Left renal cortex interstitium (tissue), 4 donors: Measurements from ENCODE around the gene MED10. TPM values are rescaled to one million over a fixed set of nuclear protein-coding genes. Genes with fewer than 3 reads are reported as not detected.

ENCODE experiments used
- DNase-seq, 4 donors: peaks; one replicate each; pipeline ENCODE4 v3.0.0-alpha.2; 2013; ENCODE audit warnings: low read depth in 4 of 4, low spot score in 2 of 4, missing footprints in 1 of 4
- polyA plus RNA-seq, 4 donors: library from polyadenylated mRNA; unstranded; fragments of 120-200 nt; gene quantifications; one replicate each; pipeline ENCODE4 v1.2.1, GENCODE V29; 2013; ENCODE audit not compliant: insufficient read length in 4 of 4

Gene MED10, protein sequence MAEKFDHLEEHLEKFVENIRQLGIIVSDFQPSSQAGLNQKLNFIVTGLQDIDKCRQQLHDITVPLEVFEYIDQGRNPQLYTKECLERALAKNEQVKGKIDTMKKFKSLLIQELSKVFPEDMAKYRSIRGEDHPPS
- polyA plus RNA-seq: 10 to 100 TPM; 36.7 to 47.2 (median 39.9) TPM

DNA sequence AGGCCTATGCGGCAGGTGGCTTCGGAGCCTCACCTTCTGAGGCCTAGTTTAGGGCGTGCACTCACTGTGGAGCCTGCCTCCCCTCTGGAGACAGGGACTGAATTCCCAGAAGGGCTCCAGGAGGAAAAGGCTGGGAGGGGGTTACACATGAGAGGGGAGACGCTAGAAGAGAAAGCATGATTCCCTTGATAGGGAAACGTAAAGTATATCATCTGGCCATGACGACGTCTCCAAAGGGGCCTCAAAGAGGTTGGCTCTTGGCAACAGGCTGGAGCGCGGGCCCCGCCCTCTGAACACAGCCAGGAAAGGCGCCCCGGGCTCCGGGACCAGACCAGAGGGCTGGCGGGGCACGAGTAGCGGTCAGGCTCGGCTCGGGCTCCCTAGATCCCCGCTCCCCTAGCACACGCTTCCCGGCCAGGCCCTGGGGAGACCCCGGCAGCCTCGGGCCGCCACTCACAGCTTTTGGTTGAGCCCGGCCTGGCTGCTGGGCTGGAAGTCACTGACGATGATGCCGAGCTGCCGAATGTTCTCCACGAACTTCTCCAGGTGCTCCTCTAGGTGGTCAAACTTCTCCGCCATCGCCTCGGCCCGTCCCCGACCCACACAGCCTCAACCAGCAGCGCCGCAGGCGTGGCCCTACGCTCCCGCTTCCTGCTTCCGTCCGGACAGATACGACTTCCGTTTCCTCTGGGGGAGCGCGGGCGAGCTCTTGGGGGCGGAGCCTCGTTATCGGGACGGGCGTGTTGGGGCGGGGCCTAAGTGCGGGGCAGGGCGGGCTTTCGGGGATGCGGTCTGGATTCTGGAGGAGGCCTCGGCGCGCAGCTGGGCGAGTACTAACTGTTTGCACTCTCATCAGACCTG lies at the start of gene MED10:
Gene MED10 (minus strand): TSS at position 643 of the 861 bp plus-strand sequence. CDS start 64 bp downstream, at position 579.
- DNase-seq: peak; percentile 58 to 89 (median 81)

DNA sequence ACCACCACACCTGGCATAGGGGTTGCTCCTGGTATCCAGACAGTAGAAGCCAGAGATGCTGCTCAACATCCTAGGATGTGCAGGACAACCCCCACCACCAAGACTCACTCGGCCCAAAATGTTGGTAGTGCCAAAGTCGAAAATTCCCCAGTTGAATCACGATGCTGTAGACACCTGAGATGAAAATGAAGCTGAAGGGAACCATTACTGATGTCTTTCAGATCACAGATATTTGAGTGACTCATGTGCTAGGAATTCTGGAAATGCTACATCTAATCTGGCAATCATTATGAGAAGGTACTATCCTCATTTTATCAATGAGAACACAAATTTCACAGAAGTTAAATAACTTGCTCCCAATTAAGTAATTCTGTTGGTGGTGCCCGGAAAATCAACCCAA lies 49.3 kb upstream of the MED10 start:
- DNase-seq: no peak

DNA sequence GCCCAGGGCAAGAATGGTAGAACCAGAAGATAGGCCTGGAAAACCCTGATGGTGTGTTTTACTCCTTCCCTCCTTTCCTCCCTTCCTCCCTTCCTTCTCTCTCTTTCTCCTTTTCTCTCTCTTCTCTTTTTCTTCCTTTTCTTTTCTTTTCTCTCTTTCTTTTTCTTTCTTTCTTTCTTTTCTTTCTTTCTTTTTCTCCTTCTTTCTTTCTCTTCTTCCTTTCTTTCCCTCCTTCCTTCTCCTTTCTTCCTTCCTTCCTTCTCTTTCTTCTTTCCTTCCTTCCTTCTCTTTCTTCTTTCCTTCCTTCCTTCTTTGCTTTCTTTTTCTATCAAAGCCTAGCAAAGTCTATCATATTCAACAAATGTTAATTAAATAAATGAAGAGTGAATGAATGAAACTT lies 46.4 kb upstream of the MED10 start:
- DNase-seq: no peak

DNA sequence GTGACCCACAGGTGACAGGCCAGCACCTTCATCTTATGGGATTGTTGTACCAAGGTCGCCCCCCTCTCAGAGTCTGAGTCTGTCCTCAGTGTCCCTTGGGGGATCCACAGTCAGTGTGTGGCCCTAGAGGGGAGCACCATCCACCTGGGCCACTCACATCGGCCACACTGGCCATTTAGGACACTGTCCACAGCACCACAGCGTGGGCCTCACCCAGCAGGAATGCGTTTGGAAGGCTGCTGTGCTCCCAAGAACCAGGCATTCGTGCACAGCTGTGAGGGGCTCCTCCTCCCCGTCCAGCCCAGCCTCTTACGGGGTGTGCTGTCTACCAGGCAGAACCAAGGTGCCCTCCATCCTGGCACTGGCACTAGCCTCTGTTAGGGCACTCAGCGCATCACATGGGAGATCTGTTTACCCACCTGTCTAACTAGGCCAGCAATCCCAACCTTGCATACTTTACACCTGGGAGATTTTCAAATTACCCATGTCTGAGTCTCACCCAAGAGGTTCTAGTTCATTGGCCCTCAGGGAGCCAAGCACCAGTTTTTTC lies 45.8 kb upstream of the MED10 start:
- no peak for DNase-seq

DNA sequence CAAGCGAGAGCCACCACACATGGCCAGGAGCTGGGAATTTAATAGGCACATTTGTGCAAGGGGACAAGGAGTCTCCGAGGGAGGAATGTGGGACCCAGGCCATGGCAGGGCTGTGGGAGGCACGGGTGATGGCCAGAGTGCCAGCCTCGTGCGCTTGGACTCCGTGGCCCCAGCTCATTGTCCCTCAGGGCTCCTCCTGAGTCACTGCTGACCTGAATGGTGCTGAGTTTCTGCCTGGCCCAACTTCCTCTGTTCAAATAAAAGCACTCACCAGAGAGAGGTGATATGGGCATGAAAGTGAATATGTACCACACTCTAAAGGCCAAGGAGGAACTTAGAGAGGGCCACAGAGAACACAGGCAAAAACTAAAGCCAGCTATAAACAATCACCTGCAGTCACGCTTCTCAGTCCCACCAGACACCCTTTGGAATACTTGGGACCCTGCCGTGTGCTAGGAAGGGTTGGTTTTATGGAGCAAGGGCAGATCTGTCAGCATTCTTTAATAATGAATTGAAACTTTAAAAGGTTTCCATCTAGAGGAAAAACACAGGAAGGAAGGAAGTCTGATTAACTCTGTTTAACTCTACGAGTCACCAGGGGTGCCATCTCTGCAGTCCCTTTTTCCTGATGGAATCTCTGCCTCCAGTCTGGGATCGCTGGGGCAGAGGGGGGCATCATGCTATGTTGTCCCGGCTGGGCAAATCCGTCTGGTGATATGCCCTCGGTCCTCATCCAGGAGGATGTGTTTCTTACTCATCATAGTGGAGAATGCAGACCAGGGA lies 45.2 kb upstream of the MED10 start:
- no peak for DNase-seq

DNA sequence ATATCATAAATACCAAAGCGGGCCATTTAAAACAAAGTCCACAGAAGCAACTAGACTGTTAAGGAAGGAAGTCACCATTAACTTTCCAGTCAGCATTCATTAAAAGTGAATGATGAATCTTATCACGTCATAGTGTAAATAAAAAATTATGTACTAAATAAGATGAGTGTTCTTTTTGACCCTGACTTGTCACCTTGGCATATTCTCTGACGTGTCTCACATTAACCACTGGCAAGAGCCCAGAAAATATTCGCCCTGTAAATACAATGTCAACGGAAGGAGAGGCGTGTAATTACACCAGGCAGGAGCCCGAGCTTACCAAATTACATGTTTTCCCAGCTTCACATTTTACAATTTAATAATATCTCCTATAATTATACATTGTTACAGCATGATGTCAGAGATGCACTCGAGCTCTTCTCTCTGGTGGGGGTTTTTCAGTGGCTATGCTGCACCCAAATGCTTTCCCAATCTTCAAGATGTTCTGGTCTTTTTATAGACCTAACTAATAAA lies 41.0 kb upstream of the MED10 start:
- DNase-seq: peak in 1 of 4 donors; percentile 3

DNA sequence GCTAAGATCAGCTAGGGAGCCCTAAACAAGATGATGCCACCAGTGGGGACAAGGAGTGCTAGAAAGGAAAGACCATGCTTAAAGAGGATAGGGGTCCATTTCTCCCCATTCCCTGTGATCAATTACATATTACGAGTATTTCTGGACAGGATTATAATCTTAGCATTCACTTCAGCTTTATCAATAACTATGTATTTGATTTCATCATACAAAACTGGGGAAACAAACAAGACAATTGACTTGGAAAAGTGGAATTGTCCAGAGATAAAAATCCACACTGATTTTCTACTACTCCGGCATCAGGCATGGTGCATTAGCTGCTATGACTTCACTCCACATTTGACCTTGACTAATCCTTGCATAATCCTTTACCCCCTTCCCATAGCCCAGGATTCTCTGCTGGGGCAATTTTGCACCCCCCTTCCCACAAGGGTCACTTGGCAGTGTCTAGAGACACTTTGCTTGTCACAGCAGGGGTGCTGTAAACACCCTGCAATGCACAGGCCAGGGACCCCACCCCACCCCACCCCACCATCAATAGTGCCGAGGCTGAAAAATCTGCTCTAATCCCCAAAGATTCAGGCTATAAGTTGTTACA lies 40.4 kb upstream of the MED10 start:
- DNase-seq: no peak

DNA sequence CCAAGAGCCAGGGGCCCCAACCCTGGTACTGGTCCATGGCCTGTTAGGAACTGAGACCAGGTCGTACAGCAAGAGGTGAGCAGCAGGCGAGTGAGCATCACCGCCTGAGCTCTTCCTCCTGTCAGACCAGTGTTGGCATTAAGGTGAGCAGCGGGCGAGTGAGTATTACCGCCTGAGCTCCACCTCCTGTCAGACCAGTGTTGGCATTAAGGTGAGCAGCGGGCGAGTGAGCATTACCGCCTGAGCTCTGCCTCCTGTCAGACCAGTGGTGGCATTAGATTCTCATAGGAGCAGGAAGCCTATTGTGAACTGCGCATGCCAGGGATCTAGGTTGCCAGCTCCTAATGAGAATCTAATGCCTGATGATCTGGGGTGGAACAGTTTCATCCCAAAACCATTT lies 39.3 kb upstream of the MED10 start:
- DNase-seq: no peak

DNA sequence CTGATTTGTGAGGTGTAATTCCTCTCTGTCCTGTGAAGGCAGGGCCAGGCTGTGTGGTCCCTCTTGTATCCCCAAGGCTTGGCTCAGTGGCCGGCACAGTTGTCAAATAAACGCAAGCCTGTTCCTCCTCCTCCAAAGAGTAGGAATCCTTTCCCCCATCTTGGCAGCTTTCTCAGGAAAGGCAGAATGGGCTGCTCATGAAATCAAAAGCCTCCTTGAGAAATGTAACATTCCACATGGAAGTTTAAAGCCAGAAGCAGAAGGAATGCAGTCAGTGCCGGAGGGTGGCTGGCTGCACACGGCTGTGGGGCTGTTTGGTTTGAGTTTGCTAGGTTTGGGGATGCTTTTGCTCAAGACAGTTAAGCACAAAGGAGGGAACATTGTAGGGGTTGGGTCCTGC lies 34.5 kb upstream of the MED10 start:
- no peak for DNase-seq

DNA sequence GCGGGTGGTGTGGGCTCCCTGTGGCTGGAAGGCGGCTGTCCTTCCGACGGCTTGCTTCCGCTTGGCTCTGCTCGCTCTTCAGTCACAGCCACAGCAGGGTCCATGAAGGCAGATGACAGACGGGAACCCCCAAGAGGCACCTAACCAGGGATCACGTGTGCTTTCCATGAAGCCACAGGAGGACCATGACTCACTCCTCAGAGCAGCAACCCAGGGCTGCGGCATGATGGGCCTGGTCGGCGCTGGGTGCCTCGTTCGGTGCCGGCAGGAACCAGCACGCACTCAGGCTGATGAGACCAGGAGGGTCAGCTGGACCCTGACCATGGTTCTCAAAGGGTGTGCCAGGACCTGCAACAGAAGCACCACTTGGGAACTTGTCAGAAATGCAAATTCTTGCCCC lies 32.8 kb upstream of the MED10 start:
- no peak for DNase-seq

DNA sequence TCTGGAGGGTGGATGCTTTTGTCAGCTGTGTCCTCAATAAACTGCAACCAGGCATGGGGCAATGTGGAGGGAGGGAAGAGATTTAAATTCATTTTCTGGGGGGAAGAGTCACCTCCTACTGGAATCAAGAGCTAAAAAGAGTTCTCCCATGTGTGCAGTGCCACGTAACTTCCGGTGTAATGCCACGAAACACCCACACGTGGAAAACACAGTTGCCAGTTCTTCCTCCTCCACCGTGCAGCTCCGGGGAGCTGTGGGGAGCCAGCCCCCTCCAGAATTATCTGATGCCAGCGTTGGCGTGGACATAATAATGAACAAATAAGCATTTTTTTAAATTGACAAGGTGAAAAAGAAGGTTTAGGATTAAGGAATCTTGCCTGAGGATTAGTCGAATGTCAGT lies 32.1 kb upstream of the MED10 start:
- no peak for DNase-seq

DNA sequence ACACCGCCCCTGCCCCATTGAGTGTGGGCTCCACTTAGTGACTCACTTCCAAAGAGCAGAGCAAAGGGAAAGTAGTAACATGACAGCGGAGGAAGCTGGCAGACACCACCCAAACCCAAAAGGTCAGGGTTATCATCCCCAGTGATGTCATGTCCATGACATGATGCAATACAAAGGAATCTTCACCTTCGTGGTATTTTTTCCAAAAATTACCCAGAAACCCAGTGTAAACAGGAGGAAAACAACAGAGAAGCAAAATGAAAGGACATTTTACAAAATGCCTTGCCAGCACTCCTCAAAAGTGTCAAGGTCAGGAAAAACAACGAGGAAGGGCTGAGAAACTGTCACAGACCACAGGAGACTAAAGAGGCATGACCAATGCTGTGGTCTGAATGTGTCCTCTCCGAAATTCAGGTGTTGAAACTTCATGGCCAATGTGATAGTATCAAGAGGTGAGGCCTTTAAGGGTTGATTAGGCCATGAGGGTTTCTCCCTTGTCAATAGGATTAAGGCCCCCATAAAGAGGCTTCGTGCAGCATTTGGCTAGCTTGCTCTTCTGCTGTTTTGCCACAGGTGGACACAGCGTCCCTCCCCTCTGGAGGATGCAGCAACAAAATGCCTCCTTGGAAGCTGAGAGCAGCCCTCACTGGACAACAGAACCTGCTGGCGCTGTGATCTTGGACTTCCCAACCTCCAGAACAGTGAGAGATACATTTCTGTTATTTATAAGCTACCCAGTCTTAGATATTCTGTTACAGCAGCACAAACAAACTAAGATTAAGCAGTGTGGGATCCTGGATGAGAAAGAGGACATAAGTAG lies 30.5 kb upstream of the MED10 start:
- no peak for DNase-seq

DNA sequence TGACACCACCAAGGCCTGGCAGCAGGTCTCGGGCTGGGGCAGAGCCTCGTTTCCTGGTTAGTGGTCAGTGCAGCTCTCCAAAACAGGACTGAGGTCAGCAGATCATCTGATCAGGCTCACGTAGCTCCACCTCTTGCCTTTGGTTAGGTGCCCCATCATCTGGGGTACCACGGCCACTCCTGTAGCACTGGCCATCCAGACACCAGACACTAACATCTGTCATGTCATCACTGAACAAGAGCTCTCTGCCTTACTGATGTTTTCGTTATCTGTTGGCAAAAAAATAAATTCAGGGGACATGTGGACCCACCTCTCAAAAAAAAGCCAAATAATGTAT lies 29.9 kb upstream of the MED10 start:
- no peak for DNase-seq

DNA sequence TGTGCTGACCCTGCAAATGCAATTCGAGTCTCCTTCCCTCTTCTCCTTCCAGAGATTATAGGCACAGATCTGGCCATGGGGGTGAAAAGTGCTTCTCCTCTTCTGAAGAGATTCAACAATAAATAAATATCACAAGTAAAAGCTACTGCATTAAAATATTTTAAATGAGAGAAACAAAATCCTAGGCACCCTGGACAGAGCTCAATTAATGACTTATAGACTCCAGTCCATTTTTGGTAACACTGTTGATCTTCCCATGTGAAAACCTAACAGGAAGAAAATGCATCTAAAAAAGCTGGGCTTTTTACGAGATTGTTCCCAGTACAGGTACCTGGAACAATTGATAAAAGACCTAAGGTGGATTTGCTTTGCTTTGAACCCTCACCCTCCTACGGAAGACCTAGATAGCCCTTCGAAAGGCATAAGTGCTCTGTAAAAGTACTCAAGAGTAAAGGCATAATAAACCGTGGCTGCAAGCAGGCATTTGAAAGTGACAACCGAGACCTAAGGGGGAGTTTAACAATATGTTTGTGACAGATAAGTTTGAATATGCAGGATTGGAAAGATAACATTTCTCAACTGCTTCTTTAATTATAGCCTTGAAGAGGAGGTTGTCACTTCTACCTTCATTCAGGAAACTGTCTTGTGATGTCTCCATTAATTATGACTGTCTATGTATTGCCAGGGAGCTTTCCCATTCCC lies 29.4 kb upstream of the MED10 start:
- DNase-seq: no peak

DNA sequence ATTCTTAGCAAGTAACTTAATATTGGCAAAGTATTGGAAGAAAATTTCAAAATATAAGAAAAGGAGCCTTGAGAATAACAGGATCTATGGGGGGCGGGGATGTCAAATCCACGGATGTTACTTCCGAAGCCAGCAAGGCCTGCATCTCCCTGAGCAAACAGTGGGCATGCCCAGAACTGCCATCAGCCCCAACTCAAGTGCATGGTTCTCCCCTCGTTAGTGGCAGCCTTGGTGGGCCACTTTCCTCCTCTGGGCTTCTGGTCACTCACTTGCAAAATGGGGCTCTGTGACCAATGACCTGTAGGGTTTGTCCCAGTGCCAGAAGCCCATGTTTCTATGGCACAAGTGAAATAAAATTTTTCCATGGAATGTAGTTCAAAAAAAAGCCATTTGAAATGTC lies 27.2 kb upstream of the MED10 start:
- DNase-seq: no peak

DNA sequence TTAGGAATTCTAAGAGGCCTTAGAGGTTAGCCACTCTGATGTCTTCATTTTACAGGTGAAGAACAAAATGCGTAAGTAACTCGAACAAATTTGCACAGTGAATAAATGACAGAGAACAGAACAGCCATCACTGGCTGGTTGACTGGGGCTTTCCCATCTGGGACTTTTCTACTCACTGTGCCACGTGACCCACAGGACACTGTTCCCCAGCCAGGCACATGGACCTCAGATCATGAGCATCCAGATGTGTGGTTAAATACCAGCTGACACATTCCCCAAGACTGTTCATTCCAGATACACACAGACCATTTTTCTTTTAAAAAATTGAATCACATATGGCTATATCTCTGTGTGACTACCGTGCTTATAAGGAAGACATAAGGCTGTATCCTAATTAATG lies 25.8 kb upstream of the MED10 start:
- no peak for DNase-seq

DNA sequence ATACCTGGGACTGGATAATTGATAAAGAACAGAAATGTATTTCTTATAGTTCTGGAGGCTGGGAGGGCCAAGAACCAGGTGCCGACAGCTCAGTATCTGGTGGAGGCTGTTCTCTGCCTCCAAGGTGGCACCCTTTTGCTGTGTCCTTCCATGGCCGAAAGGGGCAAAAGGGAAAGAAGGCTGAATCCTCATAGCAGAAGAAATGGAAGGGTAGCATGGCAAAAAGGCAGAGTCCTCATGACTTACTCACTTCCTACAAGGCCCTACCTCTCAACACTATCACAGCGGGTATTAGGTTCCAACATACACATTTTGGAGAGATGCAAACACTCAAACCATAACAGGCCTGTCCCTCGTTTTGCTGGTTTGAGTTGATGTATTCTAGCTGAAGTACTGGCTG lies 25.1 kb upstream of the MED10 start:
- DNase-seq: no peak

DNA sequence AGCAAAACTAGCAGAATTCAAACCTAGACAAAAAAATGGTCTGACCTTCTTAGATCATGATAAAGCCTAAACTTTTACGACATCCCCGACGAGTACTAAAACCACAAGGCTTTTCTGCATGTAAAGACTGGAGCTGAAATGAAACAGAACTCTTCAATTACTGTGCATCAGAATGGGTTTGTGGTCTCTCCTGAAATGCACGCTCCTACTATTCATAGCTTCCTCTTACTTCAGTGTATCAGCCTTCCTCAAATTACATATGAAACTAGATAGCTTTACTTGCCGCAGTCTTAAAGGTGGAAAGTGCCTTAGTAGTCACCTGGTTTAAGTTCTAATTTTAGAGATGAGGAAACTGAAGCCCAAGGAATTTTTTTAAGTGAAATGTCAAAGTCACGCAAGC lies 24.6 kb upstream of the MED10 start:
- DNase-seq: no peak

DNA sequence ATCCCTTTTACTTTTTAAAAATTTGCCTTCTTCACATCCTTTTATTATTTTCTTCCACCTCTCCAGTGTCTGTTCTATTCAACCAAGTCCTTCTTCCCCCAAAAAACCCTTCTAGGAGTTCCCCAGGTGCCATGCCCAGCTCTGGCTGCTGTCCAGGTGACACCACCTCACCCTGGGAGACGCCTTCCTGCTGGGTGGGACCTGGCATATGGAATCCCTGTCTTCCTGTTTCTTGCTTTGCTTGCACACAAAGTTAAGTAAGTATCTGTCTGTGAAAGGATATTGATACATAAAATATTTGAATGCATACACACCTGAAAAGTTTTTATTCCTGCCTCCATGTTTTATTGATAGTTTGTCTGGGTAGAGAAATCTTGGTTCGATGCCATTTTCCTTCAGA lies 23.1 kb upstream of the MED10 start:
- no peak for DNase-seq
